HG02588 (cell line): Measurements from ENCODE around the gene RAMP3.

ENCODE experiments used
- ATAC-seq: cut with Tn5 transposase; IDR thresholded peaks from one replicate; pipeline ENCODE4 v1.9.1; 2021; ENCODE audit warnings: mild to moderate bottlenecking, moderate library complexity; ENCODE audit not compliant: unreplicated experiment

RAMP3 gene

GRCh38 chr7:45219801-45220435, 62.3 kb downstream of the RAMP3 start:
- ATAC-seq, result no peak

DNA sequence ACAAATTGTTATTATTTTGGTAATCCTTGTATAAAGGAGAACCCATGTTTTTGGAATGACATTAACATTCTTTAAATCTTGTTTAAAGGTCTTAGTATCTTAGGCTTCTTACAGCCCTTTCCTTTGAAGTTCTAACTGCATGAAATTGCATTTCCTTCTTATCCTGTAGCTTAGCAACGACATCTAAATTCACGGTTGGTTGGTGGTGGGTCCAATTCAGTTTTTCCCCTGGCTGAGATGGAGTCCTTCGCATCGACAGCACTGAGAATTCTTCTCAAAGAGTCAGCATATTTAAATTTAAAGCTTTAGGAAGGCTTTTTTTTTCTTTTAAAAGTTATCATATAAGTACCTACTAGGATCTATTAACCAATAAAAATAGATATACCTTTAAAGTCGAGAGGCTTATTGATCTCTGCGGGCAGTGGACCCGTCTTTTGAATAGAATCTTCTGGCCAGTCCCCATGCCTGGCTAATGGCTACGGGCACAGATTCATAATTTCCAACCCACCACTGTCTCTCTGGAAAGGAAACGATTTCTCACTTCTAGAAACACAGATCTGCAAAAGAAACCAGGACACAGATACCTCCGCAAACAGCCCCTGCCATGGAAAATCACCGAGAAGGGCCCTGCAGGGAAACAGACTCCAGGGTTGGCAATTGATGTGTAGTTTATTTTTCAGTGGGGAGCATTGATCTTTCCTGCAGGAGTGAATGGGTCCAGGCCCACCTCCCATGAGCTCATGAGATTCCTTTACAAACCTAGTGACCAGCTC, 63.4 kb downstream of the RAMP3 start:
- ATAC-seq, result no peak

DNA sequence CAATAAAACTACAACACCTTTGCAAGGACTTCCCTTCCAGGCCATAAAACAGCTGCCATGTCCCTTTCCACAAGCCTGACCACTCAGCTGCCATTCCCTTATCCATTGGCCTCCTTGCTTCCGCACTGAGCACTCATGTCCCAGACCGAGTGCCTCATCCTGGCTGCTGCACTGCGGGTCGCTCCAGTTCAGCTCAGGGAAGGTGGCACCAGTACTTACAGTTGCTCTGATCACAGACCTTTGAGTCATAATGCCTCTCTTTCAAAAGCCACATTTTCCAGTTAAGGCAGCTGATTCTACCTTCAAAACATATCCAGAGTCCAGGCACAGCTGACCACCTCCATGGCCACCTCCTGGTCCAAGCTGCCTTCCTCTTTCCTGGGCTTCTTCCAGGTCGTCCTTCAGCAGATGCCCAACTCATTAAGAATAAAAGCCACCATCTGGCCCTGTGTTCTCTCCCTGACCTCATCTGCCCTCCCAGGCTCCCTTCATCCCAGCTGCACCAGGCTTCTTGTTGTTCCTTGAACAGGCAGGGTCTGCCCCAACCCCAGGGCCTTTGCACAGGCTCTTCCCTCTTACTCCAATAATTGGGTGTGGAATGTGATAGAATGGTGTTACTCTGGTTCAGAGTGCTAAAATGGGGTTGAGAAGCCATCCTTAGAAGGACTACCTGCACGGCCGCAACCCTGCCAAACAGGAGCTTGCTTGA, 64.5 kb downstream of the RAMP3 start:
- no peak for ATAC-seq

DNA sequence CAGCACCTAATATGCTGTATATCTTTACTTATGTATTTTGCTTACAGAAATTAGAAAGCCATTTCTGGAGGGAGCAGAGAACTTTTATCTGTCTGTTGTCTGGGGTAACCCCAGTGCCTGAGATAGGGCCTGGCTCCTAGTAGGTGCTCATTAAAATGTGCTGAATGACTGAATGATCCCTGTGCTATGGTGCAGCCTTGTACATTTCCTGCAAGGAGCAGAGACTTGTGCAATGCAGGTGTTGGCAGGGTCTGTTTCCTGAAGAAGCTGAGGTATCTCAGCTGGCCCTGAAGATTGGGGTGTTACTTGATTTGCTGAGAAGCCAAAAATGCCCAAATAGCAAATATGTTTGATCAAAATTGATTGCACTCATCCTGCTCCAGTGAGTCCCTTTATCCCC, 65.5 kb downstream of the RAMP3 start:
- no peak for ATAC-seq

DNA sequence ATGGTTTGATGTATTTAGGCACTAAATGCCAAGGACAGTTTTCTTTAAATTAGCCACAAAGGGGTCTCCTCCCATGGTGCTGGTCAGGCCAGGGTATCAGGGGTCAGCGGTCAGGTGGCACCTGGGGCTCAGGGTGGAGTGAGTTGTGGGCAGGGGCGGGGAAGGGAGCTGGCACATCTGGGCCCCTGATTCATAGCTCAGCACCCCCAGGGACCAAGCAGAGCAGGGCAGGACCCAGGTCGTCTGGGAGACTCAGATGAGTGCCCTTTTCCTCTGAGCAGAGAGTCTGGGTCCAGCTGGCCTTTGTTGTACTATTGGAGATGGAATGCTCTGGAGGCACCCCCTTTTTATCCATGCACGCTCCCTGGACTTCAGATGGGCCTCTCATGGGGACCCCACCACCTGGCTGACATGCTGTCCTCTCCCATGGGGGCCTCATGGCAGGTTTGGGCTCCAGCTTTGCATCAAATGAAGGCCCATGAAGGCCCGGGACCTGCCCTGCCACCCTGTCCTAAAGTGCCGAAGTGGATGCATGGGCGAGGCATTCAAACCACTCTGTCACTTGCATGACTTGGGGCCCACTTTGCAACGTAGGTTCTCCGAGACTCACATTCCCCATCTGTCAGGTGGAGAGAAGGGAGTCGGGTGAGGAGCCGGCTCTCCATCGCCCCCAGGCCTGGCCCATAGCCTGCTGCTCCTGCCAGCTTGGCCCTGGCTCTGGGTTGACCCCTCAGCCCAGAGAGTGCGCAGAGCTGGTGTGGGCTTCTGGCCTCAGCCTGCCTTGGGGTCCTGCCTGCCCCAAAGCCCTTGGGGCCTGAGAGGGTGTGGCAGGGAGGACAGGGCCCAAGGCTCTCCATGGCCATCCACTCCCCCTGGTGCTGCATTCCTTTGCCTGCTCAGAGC, 66.4 kb downstream of the RAMP3 start:
- ATAC-seq, result no peak

- no peak for ATAC-seq
Measured at GRCh38 chr7:45224832-45225231, 67.2 kb downstream of the RAMP3 start.

- no peak for ATAC-seq
Measured at GRCh38 chr7:45225311-45225947, 67.8 kb downstream of the RAMP3 start.

DNA sequence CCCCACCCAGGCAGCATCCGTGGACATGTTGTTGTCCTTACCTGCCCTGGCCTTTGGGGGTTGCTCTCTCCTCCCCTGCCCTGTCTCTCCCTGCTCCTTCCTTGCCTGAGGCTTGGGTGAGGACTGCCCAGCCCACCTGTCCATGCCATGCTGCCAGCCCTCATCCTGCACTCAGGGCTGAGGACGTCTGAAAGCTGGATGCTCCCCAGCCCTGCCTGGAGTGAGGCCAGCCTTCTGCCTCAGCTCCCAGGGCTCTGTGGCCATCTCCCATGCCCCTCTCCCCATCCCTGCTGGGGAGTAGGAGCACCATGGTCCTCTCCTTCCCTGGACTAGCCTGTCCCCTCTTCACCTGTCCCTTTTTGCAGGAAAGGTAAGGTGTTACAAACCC, 68.4 kb downstream of the RAMP3 start:
- ATAC-seq, result no peak

GRCh38 chr7:45229156-45229920, 71.7 kb downstream of the RAMP3 start:
- ATAC-seq, result no peak

GRCh38 chr7:45230083-45230482, 72.5 kb downstream of the RAMP3 start:
- no peak for ATAC-seq

DNA sequence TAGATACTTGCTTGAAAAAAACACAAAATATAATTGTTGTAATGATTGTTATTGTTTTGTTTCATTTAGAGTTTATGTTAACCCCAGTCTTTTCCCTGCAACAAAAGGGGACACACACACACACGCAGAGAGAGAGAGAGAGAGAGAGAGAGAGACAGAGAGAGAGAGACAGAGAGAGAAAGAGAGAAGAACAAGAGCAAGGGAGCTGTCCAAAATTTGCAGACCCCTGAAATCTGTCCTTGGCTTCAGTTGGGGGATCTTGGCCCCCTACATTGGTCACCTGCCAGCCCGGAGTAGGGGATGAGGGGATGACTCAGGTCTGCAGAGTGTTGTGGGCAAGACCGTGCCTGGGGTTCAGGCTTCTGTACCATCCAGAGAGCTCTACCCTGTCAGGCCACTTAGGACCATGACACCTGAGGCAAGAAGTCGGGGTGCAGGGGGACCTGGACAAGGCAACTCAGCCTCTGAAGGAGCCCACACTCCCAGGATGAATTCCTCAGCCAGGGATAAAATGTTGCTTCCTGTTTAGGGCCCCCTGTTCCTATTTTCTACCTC, 73.1 kb downstream of the RAMP3 start:
- ATAC-seq, result no peak

GRCh38 chr7:45233249-45233775, 75.7 kb downstream of the RAMP3 start:
- no peak for ATAC-seq
